Skeletal muscle satellite cell (primary cell): ENCODE data around the gene MFSD11. TPM values are rescaled to one million over a fixed set of nuclear protein-coding genes. Genes with fewer than 3 reads are reported as not detected.
"Not testable (repeated sequence)": the region's sequence is repeated elsewhere in the genome, so short reads cannot be mapped to it uniquely, and the experiment has no call there.

Experiments
- H3K27me3 ChIP-seq: 2 replicates; pipeline ENCODE4 v1.7.0; 2013; ENCODE audit warnings: low read length; ENCODE audit not compliant: control insufficient read depth, insufficient read depth
- H3K36me3 ChIP-seq: 2 replicates; pipeline ENCODE4 v1.7.0; 2013; ENCODE audit warnings: mild to moderate bottlenecking, control low read depth, low read length; ENCODE audit not compliant: insufficient read depth
- H3K4me1 ChIP-seq: 2 replicates; pipeline ENCODE4 v1.7.0; 2013; ENCODE audit warnings: low read length; ENCODE audit not compliant: control insufficient read depth, insufficient read depth
- H3K4me2 ChIP-seq: 2 replicates; pipeline ENCODE4 v1.7.0; 2013; ENCODE audit warnings: mild to moderate bottlenecking, low read length
- H3K4me3 ChIP-seq: 2 replicates; pipeline ENCODE4 v1.7.0; 2013; ENCODE audit warnings: low read length
- H3K9ac ChIP-seq: 2 replicates; pipeline ENCODE4 v1.7.0; 2013; ENCODE audit warnings: mild to moderate bottlenecking, low read depth, low read length, moderate library complexity
- H3K9me3 ChIP-seq: replicated peaks from 2 replicates; pipeline ENCODE4 v1.7.0; 2013; ENCODE audit warnings: mild to moderate bottlenecking, control low read depth, low read length
- total RNA-seq: library from RNA; depleted of rRNA; stranded (reverse); fragments of >200 nt; gene quantifications from 2 replicates; pipeline ENCODE4 v1.2.3, GENCODE V29; 2012; rRNA removed

The MFSD11 gene
- total RNA-seq, result 24.6 and 27.7 TPM in 2 replicates

GRCh38 chr17:76737676-76738467, at the start of gene MFSD11:
Gene MFSD11, plus strand, starts transcription at chr17:76738119. Its CDS starts 234 bp downstream, at chr17:76738353.
- Histone ChIP-seq H3K4me2 (peak within 1 kb of the TSS; percentile 94), H3K9me3 (no peaks in the 10 kb centered on the region), H3K4me3 (peak within 1 kb of the TSS; percentile 99), H3K36me3 (peaks cover 46% of the 10 kb centered on the region), H3K4me1 (peaks cover 39% of the 10 kb centered on the region), H3K27me3 (no peaks in the 10 kb centered on the region), H3K9ac (peak within 1 kb of the TSS; percentile 99)

- Histone ChIP-seq H3K4me1 (peaks cover 70% of the 10 kb centered on the region), H3K9me3 (no peaks in the 10 kb centered on the region), H3K36me3 (peaks cover 40% of the 10 kb centered on the region), H3K4me3 (peak overlapping the region; percentile 34), H3K27me3 (no peaks in the 10 kb centered on the region), H3K4me2 (peak overlapping the region; percentile 74), H3K9ac (peak overlapping the region; percentile 76)
These were observed 49.7 kb upstream of the MFSD11 start for GRCh38 chr17:76688165-76688622.

GRCh38 chr17:76689859-76690258, 48.1 kb upstream of the MFSD11 start:
- Histone ChIP-seq H3K9me3 (no peaks in the 10 kb centered on the region), H3K27me3 (no peaks in the 10 kb centered on the region), H3K4me1 (peaks cover 67% of the 10 kb centered on the region), H3K9ac (peak overlapping the region; percentile 76), H3K4me2 (peak overlapping the region; percentile 74), H3K4me3 (no peak overlapping the region), H3K36me3 (peaks cover 29% of the 10 kb centered on the region)

GRCh38 chr17:76690596-76691280, 47.2 kb upstream of the MFSD11 start:
- Histone ChIP-seq H3K4me1 (peaks cover 75% of the 10 kb centered on the region), H3K36me3 (peaks cover 26% of the 10 kb centered on the region), H3K4me2 (no peak overlapping the region), H3K9me3 (no peaks in the 10 kb centered on the region), H3K4me3 (no peak overlapping the region), H3K9ac (no peak overlapping the region), H3K27me3 (no peaks in the 10 kb centered on the region)

- no peaks in the 10 kb centered on the region for H3K27me3 ChIP-seq
- peaks cover 23% of the 10 kb centered on the region for H3K36me3 ChIP-seq
- no peak overlapping the region for H3K4me3 ChIP-seq
- H3K4me2 ChIP-seq, result no peak overlapping the region
- H3K9me3 ChIP-seq, result no peaks in the 10 kb centered on the region
- H3K4me1 ChIP-seq, result peaks cover 80% of the 10 kb centered on the region
- no peak overlapping the region for H3K9ac ChIP-seq
These were observed 46.3 kb upstream of the MFSD11 start for GRCh38 chr17:76691379-76692191.

GRCh38 chr17:76695059-76695831, 42.7 kb upstream of the MFSD11 start:
- Histone ChIP-seq H3K4me2 (peak overlapping the region; percentile 69), H3K4me1 (peaks cover 82% of the 10 kb centered on the region), H3K36me3 (peaks cover 7% of the 10 kb centered on the region), H3K9ac (peak overlapping the region; percentile 2), H3K27me3 (no peaks in the 10 kb centered on the region), H3K4me3 (no peak overlapping the region), H3K9me3 (no peaks in the 10 kb centered on the region)

- Histone ChIP-seq H3K36me3 (no peaks in the 10 kb centered on the region), H3K9me3 (no peaks in the 10 kb centered on the region), H3K9ac (peak overlapping the region; percentile 76), H3K4me2 (peak overlapping the region; percentile 65), H3K4me3 (peak overlapping the region; percentile 43), H3K27me3 (no peaks in the 10 kb centered on the region), H3K4me1 (peaks cover 85% of the 10 kb centered on the region)
These were observed 40.9 kb upstream of the MFSD11 start for GRCh38 chr17:76696763-76697701.

GRCh38 chr17:76697702-76698465, 40.0 kb upstream of the MFSD11 start:
- H3K9me3 ChIP-seq, result no peaks in the 10 kb centered on the region
- no peaks in the 10 kb centered on the region for H3K27me3 ChIP-seq
- peak overlapping the region; percentile 43 for H3K4me3 ChIP-seq
- H3K4me1 ChIP-seq, result peaks cover 84% of the 10 kb centered on the region
- H3K9ac ChIP-seq, result peak overlapping the region; percentile 76
- H3K36me3 ChIP-seq, result no peaks in the 10 kb centered on the region
- peak overlapping the region; percentile 65 for H3K4me2 ChIP-seq

- H3K9me3 ChIP-seq, H3K4me3 ChIP-seq, H3K36me3 ChIP-seq, H3K27me3 ChIP-seq: not testable (repeated sequence)
- Histone ChIP-seq H3K4me1 (peaks cover 78% of the 10 kb centered on the region), H3K4me2 (peak overlapping the region; percentile 65), H3K9ac (peak overlapping the region; percentile 76)
These were observed 39.4 kb upstream of the MFSD11 start for GRCh38 chr17:76698466-76698977.
